ENCODE measurements around the gene HECW1.

Gene HECW1

DNA sequence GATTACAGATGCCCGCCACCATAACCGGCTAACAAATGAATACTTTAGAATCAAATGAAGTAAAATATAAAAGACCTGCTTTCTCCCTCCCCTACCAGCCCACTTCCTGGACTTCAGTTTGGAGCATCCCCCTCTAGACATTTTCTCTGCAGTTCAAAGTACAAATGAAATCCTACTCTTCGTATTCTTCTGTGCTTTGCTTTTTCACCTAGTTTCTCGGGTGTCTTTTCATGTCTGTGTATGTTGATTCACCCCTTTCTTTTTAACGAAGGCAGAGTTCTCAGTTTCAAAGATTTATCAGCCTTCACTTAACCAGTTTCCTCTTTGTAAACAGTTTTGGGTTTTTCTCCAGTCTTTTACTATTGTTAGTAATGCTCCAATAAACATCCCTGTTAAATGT lies 324.6 kb downstream of the HECW1 start:
- no peak for DNase-seq (ENCODE audit: low read depth)

GRCh38 chr7:43438897-43439479 lies 326.5 kb downstream of the HECW1 start:
- DNase-seq (ENCODE audit: low read depth), result no peak

DNA sequence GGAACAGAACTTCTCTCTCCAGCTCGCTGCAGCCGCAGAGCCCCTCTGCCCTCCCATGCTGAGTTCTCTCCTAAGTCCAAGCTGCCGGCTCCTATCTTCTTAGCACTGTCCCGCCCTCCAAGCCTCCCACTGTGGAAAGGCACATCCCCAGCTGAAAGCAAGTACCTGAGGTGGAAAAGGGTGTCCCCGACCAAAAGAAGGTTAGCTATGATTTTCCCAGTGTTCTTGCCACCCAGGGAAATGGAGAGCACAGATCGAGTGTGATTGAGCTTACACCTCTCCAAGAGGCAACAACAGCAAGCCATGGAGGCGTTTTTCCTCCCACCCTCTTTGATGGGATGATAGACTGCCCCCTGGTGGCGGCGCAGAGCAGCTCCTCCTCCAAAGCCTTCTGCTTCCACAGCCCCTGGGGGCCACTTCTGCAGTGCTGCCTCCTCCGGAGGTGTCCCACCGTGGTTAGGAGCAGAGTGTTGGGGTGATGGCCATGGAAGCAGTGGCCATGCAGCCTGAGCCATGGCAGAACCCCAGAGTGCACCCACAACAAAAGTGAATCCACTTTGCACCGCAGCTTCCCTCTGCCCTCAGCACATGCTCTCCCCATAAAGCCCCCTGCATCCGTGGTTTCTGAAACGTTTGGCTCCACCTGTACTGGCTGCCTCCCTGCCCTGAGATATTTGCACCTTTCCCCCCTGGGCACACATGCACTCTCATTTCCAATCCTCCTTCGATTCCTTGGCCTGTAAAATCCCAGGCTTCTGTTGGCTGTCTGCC lies 327.4 kb downstream of the HECW1 start:
- DNase-seq (ENCODE audit: low read depth), result peak; percentile 6

DNA sequence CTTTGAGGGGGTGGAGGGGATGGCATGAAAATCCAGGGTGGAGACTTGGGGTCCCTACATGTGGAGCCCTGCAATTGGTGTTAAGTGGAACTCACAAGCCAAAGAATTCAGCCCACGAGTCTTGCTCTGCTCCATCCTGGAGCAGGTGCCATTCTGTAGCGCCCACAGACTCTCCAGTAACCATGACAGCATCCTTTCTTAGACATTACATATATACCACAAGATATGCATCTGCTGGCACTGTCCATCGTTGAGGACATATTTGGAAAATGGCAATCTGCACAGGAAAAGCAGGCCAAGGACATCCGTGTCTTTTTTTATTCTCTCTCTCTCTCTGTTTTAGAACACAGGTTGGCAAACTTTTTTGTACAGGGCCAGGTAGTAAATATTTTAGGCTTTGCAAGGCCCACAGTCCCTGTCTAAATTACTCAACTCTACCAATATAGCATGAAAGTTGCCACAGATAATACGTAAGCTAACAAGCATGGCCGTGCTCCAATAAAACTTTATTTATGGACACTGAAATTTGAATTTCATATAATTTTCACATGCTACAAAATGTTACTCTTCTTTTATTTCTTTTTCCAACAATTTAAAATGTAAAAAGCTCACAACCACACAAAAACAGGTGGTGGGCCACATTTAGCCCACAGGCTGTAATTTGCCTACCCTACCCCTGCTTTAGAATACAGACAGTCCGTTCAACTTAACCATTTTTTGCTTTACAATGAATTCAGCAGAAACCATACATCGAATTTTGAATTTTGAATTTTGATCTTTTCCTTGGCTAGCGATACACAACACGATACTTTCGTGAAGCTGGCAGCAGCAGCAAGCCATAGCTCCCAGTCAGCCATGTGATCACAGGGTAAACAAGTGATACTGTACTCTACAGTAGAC lies 329.0 kb downstream of the HECW1 start:
- no peak for DNase-seq (ENCODE audit: low read depth)

DNA sequence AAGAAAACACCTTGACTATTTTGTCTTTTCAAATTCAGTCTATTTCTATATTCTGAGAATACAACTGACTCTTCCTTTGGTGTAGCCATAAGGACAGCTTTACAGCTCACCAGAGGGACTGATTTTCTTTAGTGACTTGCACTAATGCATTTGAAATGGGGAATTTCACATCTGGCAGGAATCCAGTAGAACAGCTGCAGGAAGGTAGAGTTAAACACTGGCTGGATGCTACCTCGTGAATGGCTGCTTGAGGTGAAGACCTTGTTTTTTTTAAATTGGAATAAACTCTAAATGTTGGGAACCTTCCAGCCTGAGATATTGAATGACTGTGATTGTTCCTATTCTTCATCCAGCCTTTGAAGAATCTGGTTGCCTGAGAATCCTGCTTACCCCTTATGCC lies 330.9 kb downstream of the HECW1 start:
- no peak for DNase-seq (ENCODE audit: low read depth)

- DNase-seq (ENCODE audit: low read depth), result no peak
These were observed 332.5 kb downstream of the HECW1 start for GRCh38 chr7:43444711-43445578.

GRCh38 chr7:43449577-43449976 lies 337.1 kb downstream of the HECW1 start:
- DNase-seq (ENCODE audit: low read depth), result no peak

GRCh38 chr7:43450894-43451293 lies 338.4 kb downstream of the HECW1 start:
- DNase-seq (ENCODE audit: low read depth), result no peak

GRCh38 chr7:43454936-43455518 lies 342.6 kb downstream of the HECW1 start:
- DNase-seq (ENCODE audit: low read depth), result no peak

GRCh38 chr7:43456200-43456599 lies 343.8 kb downstream of the HECW1 start:
- no peak for DNase-seq (ENCODE audit: low read depth)

DNA sequence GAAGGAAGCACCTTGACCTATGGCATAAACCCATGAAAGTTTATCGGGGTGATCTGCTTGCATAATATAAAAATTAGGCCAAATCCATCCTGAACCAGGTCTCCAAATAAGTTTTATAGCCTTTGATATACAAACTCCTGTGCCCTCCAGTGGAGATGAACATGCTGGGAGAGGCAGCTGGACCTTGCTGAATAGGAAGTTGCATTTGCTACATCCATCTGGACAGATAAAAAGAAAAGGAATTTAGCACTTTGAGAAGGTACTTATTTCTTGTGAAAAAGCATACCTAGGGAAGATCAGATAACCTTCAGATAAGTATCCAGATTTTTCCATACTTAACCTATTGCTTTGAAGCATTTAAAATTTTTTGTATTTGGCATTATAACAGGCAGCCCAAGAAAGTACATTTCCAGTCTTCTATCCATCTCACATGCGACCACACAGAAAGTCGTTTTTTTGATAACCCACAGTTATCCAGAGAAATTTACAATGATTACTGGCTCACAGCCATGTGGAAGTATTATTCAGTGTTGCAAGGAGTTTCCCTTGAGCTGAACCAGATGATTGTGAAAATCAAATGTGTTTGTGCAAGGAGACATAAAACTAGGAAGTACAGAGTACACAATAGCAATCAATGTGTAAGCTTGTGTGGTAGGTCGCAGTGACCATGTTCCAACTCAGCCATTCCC lies 346.0 kb downstream of the HECW1 start:
- no peak for DNase-seq (ENCODE audit: low read depth)

DNA sequence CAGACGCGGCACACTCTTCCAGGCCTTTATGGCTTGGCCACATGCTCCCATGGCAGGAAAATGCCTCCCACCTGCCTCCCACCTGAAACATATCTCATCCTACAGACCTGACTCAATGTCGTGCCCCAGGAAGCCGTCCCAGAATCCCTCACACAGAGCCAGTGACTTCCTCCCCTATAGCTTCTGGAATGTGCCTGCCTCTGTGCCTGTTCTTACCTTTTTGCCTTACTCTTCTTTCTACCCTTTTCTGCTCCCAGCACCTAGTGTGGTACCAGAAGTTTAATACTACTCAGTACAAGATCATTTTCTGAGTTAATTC lies 346.5 kb downstream of the HECW1 start:
- DNase-seq (ENCODE audit: low read depth), result no peak

- no peak for DNase-seq (ENCODE audit: low read depth)
These were observed 348.4 kb downstream of the HECW1 start for GRCh38 chr7:43460733-43461348.

DNA sequence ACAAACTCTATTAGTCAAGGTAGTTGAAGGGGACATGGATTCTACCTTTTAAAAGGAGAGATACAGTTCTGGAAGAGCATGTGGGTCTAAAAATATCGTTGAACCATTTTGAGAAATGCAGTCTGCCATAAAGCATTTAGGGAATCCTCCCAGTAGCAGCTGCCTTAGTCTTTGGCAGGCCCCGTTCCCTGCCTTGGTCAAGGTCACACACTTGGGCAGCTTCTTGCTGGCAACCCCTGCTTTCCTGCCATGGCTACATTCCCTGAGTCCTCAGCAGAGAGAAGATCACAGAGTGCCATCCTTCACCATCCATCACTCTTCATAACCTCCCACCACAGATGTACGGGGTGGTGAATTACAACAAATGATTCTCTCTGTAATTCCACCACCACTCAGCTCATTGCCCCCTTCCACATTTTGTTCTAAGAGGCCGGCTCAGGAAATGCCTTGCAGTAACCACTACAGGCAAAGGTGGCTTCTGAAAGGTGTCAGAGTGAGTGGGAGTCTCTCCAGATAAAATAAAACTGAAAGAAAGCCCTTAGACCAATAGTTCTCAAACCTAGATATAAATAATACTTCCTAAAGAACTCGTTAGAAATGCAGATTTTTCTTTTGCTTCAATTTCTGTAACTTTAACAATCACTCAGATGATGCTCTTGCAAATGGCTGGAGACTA lies 349.0 kb downstream of the HECW1 start:
- DNase-seq (ENCODE audit: low read depth), result no peak

- no peak for DNase-seq (ENCODE audit: low read depth)
These were observed 350.4 kb downstream of the HECW1 start for GRCh38 chr7:43462836-43463235.

DNA sequence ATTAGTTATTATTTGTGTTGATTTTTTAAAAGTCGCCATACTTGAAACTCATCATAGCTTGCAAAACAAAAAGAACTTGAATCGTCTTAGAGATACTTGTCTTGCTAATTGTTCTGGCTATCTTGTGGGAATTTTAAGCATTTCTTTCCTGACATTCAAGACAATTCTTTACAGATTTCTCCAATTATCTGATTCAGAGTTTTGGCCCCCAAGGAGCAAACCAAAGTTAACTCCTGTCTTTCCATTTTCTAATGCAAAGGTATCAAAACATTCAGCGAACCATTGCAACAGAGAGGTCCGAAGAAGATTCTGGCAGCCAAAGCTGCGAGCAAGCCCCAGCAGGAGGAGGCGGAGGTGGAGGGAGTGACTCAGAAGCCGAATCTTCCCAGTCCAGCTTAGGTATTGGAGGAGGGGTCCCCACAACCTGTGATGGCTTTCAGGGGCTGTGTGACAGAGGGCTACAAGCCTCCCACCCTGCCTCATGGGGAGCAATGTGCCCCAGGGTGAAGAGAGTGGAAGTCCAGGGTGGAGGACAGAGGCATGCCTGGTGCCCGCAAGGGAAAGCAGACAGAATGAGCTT lies 351.0 kb downstream of the HECW1 start:
- no peak for DNase-seq (ENCODE audit: low read depth)

- DNase-seq (ENCODE audit: low read depth), result no peak
These were observed 353.4 kb downstream of the HECW1 start for GRCh38 chr7:43465581-43466554.

DNA sequence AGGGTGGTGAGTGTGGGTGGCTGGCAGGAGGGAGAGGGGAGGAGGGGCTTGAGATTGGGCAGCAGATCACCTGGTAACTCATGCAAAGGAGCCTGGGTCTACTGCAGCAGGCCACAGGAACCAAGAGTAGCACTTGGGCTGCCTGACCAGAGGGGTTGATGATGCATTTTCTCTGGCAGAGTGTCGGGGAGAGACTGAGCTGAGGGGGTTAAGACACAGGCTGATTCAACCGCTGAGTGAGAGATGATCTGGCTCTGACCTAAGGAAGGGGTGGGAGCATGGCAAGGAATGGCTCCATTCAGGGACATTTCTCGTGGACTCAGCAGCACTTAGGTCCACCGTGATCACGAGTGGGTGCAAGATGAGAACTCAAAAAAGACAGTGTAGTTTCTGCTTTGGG lies 355.0 kb downstream of the HECW1 start:
- DNase-seq (ENCODE audit: low read depth), result no peak
